IPS-20b (cell line): ENCODE data around the gene GOLIM4.
"Not testable (repeated sequence)": the region's sequence is repeated elsewhere in the genome, so short reads cannot be mapped to it uniquely, and the experiment has no call there.

Experiments
- H3K27ac ChIP-seq: one replicate; pipeline ENCODE4 v1.5.1; 2013; ENCODE audit warnings: low read length
- H3K27me3 ChIP-seq: 2 replicates; pipeline ENCODE4 v1.6.1; 2013; ENCODE audit warnings: mild to moderate bottlenecking, low read length, inconsistent platforms; ENCODE audit not compliant: insufficient read depth
- H3K36me3 ChIP-seq: 2 replicates; pipeline ENCODE4 v1.6.1; 2013; ENCODE audit warnings: low read depth, mild to moderate bottlenecking, inconsistent platforms, low read length, moderate library complexity; ENCODE audit not compliant: insufficient read depth
- H3K4me1 ChIP-seq: 2 replicates; pipeline ENCODE4 v1.6.1; 2013; ENCODE audit warnings: mild to moderate bottlenecking, control low read depth, inconsistent platforms, low read length, moderate library complexity; ENCODE audit not compliant: insufficient read depth
- H3K4me3 ChIP-seq: 2 replicates; pipeline ENCODE4 v1.5.1; 2013; ENCODE audit warnings: mild to moderate bottlenecking, low read length, inconsistent platforms
- H3K9ac ChIP-seq: 2 replicates; pipeline ENCODE4 v1.6.1; 2013; ENCODE audit warnings: low read depth, mild to moderate bottlenecking, inconsistent platforms, low read length, moderate library complexity
- H3K9me3 ChIP-seq: 2 replicates; pipeline ENCODE4 v1.6.1; 2013; ENCODE audit warnings: mild to moderate bottlenecking, low read depth, low read length, inconsistent platforms; ENCODE audit not compliant: insufficient read depth

Gene GOLIM4

GRCh38 chr3:168068346-168068745, 27.4 kb downstream of the GOLIM4 start:
- Histone ChIP-seq H3K4me3 (no peak overlapping the region), H3K36me3 (no peaks in the 10 kb centered on the region), H3K9ac (no peak overlapping the region), H3K27me3 (no peaks in the 10 kb centered on the region), H3K4me1 (0 out of 2 replicates have a peak, but pooled peaks cover 9% of the 10 kb centered on the region), H3K9me3 (no peaks in the 10 kb centered on the region), H3K27ac (no peak overlapping the region)

DNA sequence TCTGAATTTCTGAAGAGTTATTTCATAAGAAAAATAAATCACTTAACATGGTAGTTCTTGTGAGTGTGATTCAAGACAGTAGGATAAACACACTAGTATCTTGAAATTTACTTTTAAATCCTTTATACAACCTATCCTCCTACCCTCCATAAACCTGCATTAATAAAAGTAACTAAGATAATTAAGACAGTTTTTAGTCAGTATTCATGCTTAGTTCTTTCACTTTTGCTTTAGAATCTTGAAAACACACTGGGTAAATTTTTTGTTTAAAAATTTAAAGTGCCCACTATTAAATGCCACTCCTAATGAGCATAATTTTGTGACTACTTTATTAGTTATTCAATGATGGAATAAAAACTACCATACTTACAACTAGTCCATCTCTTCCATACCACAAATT, 28.8 kb downstream of the GOLIM4 start:
- no peaks in the 10 kb centered on the region for H3K36me3 ChIP-seq
- H3K9ac ChIP-seq, result no peak overlapping the region
- no peaks in the 10 kb centered on the region for H3K27me3 ChIP-seq
- H3K9me3 ChIP-seq, result no peaks in the 10 kb centered on the region
- no peak overlapping the region for H3K27ac ChIP-seq
- no peak overlapping the region for H3K4me3 ChIP-seq
- 0 out of 2 replicates have a peak, but pooled peaks cover 6% of the 10 kb centered on the region for H3K4me1 ChIP-seq

GRCh38 chr3:168065569-168065968, 30.2 kb downstream of the GOLIM4 start:
- Histone ChIP-seq H3K4me1 (no peaks in the 10 kb centered on the region), H3K9ac (no peak overlapping the region), H3K9me3 (no peaks in the 10 kb centered on the region), H3K27me3 (no peaks in the 10 kb centered on the region), H3K27ac (no peak overlapping the region), H3K4me3 (no peak overlapping the region), H3K36me3 (no peaks in the 10 kb centered on the region)

- no peak overlapping the region for H3K27ac ChIP-seq
- H3K9me3 ChIP-seq, result no peaks in the 10 kb centered on the region
- no peak overlapping the region for H3K9ac ChIP-seq
- no peaks in the 10 kb centered on the region for H3K4me1 ChIP-seq
- no peaks in the 10 kb centered on the region for H3K36me3 ChIP-seq
- no peaks in the 10 kb centered on the region for H3K27me3 ChIP-seq
- H3K4me3 ChIP-seq, result no peak overlapping the region
Observed at GRCh38 chr3:168063122-168063521, 32.6 kb downstream of the GOLIM4 start.

GRCh38 chr3:168062679-168063078, 33.0 kb downstream of the GOLIM4 start:
- Histone ChIP-seq H3K27me3 (no peaks in the 10 kb centered on the region), H3K4me3 (no peak overlapping the region), H3K36me3 (no peaks in the 10 kb centered on the region), H3K4me1 (no peaks in the 10 kb centered on the region), H3K9me3 (no peaks in the 10 kb centered on the region; the same call in 1 of the 2 replicates), H3K9ac (no peak overlapping the region), H3K27ac (no peak overlapping the region)

DNA sequence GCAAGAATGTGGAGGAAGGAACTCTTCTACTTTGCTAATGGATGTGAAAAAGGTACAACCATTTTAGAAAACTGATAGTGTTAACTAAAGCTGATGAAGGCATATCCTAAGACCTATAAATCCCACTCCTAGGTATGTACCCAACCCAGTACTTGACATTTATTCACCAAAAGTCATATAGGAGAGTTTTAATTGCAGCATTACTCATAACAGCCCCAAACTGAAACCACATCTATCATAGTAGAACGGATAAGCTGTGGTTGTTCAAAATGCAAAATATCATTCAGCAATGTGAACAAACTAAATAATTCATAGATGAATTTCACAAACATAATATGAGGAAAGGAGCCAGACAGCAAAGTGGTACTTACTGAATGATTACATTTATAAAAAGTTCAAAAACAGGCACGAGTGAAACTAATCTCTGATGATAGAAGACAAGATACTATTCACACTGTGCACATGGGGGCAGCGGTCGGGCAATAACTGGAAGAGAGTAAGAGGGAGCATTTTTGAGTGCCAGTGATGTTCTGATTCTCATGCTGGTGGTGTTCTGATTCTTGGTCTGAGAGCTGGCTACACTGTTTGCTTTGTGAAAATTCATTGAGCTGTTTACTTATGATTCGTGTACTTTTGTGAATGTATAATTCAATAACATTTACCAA, 34.3 kb downstream of the GOLIM4 start:
- Histone ChIP-seq H3K4me3 (no peak overlapping the region), H3K36me3 (no peaks in the 10 kb centered on the region), H3K27me3 (no peaks in the 10 kb centered on the region), H3K4me1 (no peaks in the 10 kb centered on the region), H3K27ac (no peak overlapping the region), H3K9ac (no peak overlapping the region), H3K9me3 (peaks cover 2% of the 10 kb centered on the region)

DNA sequence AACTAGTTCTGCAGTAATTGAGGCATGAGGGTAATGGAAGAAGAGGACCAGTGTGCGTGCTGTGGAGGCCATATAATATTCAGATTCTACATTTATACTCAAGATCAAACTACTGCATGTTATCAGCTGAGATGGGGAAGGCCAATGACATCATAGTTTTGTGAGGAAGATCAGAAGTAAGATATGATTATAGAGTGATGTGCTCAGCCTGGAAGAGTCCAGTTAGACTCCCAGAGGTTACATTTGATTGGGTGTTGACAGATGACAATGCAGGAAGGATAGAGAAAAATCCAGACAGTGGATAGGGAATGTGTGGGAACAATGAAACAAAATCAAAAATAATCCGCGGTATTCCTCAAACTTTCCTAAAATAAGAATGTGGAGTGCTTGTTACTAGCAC, 35.4 kb downstream of the GOLIM4 start:
- no peak overlapping the region for H3K27ac ChIP-seq
- no peak overlapping the region for H3K9ac ChIP-seq
- no peaks in the 10 kb centered on the region for H3K27me3 ChIP-seq
- H3K4me1 ChIP-seq, result no peaks in the 10 kb centered on the region
- H3K4me3 ChIP-seq, result no peak overlapping the region
- no peaks in the 10 kb centered on the region for H3K36me3 ChIP-seq
- H3K9me3 ChIP-seq, result peaks cover 10% of the 10 kb centered on the region

DNA sequence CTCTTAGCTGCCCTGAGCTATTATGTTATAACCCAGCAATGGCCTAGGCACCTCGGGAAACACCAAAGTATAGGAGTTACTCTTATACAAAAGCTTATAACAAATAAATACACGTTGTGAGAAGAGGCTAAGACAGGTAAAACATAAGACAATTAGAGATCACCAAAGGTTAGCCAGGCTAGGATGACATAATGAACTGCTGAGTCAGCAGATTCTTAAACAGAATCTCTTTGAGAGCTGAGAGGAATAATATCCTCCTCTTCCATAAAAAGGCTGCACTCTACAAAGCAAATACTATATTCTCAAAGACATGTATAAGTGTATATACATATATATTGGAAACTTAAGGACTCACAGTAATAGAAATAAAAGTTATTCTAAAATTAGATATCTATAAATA, 37.2 kb downstream of the GOLIM4 start:
- H3K36me3 ChIP-seq, result no peaks in the 10 kb centered on the region
- H3K4me1 ChIP-seq, result no peaks in the 10 kb centered on the region
- H3K4me3 ChIP-seq, result no peak overlapping the region
- H3K27me3 ChIP-seq, result no peaks in the 10 kb centered on the region
- H3K9ac ChIP-seq, result no peak overlapping the region
- H3K27ac ChIP-seq, result no peak overlapping the region
- H3K9me3 ChIP-seq, result peaks cover 10% of the 10 kb centered on the region

DNA sequence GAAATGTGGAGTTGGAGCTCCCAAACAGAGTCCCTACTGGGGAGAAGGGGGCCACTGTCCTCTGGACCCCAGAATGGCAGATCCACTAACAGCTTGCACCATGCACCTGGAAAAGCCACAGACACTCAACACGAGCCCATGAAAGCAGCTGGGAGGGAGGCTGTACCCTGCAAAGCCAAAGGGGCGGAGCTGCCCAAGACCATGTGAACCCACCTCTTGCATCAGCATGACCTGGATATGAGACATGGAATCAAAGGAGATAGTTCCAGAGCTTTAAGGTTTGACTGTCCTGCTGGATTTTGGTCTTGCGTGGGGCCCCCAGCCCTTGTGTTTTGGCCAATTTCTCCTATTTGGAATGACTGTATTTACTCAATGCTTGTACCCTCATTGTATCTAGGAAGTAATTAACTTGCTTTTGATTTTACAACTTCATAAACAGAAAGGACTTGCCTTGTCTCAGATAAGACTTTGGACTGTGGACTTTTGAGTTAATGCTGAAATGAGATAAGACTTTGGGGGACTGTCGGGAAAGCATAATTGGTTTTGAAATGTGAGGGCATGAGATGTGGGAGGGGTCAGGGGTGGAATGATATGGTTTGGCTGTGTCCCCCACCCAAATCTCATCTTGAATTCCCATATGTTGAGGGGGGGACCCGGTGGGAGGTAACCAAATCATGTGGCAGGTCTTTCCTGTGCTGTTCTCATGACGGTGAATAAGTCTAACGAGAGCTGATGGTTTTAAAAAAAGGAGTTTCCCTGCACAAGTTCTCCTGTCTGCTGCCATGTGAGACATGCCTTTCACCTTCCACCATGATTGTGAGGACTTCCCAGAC, 39.1 kb downstream of the GOLIM4 start:
- H3K27ac ChIP-seq, result not testable (repeated sequence)
- peaks cover 10% of the 10 kb centered on the region for H3K9me3 ChIP-seq

GRCh38 chr3:168054447-168054846, 41.3 kb downstream of the GOLIM4 start:
- H3K27ac ChIP-seq, result no peak overlapping the region
- peaks cover 10% of the 10 kb centered on the region for H3K9me3 ChIP-seq
- peaks cover 2% of the 10 kb centered on the region for H3K4me1 ChIP-seq
- no peaks in the 10 kb centered on the region for H3K27me3 ChIP-seq
- H3K4me3 ChIP-seq, result no peak overlapping the region
- no peaks in the 10 kb centered on the region for H3K36me3 ChIP-seq
- H3K9ac ChIP-seq, result no peak overlapping the region

More for the DNA sequence above, 39.1 kb downstream of the GOLIM4 start:
- H3K27me3 ChIP-seq, H3K4me3 ChIP-seq, H3K36me3 ChIP-seq, H3K4me1 ChIP-seq, H3K9ac ChIP-seq: not testable (repeated sequence)

DNA sequence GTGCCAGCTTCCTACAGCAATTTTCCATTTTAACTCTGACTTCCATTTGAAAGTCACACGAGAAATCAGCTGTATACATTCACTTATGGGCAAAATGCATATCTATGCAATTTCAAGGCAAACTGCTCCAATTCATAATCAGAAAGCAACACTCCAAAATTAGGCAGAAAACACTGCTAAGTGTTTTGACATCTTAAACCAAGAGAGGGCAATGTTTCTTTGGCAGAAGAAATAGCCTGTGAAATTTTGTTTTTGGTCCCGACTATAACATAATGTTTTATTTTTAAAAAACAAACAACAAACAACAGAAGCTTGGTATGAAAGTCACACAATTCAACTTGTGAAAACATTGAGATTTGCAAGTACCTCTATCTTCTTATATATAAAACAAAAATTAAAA, 42.6 kb downstream of the GOLIM4 start:
- Histone ChIP-seq H3K9me3 (peaks cover 10% of the 10 kb centered on the region), H3K36me3 (no peaks in the 10 kb centered on the region), H3K27me3 (no peaks in the 10 kb centered on the region), H3K4me1 (peaks cover 13% of the 10 kb centered on the region), H3K4me3 (no peak overlapping the region), H3K9ac (no peak overlapping the region), H3K27ac (no peak overlapping the region)

- Histone ChIP-seq H3K9me3 (peaks cover 10% of the 10 kb centered on the region), H3K36me3 (no peaks in the 10 kb centered on the region), H3K27ac (no peak overlapping the region), H3K9ac (no peak overlapping the region), H3K27me3 (no peaks in the 10 kb centered on the region), H3K4me1 (peaks cover 13% of the 10 kb centered on the region), H3K4me3 (no peak overlapping the region)
Observed at GRCh38 chr3:168052515-168052914, 43.2 kb downstream of the GOLIM4 start.
